IMR-90 (cell line): ENCODE measurements around the gene WDFY2. TPM values are rescaled to one million over a fixed set of nuclear protein-coding genes. Genes with fewer than 3 reads are reported as not detected.

Source experiments
- ATAC-seq: fragments of 200-7000 bp; cut with Tn5 transposase; 2 replicates; pipeline ENCODE4 v1.9.1; 2020; ENCODE audit warnings: low read depth, mild to moderate bottlenecking, moderate library complexity
- BruUV-seq: library from RNA; stranded (reverse); fragments of 400-500 nt; replicated peaks from 2 replicates; lab custom pipeline; 2021; lab: Mats Ljungman, UMichigan
- CTCF ChIA-PET: fragments of 300-600 bp; formaldehyde crosslinking; extraction: SDS; loops from one replicate; lab custom pipeline; 2021; ENCODE audit warnings: antibody characterized with exemption; lab: Yijun Ruan, JAX
- POLR2A ChIA-PET: fragments of 300-600 bp; sonication (Branson Sonifier 250); formaldehyde crosslinking; loops from one replicate; lab custom pipeline; 2022; ENCODE audit warnings: antibody characterized with exemption; ENCODE audit not compliant: unreplicated experiment; lab: Charles Lee
- DNase-seq: peaks from one replicate; pipeline ENCODE4 v3.0.0; 2013
- H2AFZ ChIP-seq: replicated peaks from 2 replicates; pipeline ENCODE3; 2013; ENCODE audit warnings: low read length, mild to moderate bottlenecking; ENCODE audit not compliant: poor library complexity
- H2AK5ac ChIP-seq: 2 replicates; pipeline ENCODE4 v1.6.1; 2013; ENCODE audit warnings: low read depth, low read length, inconsistent platforms
- H2AK9ac ChIP-seq: replicated peaks from 2 replicates; pipeline ENCODE3; 2013; ENCODE audit warnings: mild to moderate bottlenecking, low read depth, low read length, moderate library complexity; ENCODE audit not compliant: poor library complexity
- H2BK120ac ChIP-seq: 2 replicates; pipeline ENCODE4 v1.6.1; 2013; ENCODE audit warnings: low read depth, low read length, inconsistent platforms
- H2BK15ac ChIP-seq: 3 replicates; pipeline ENCODE4 v1.6.1; 2013; ENCODE audit warnings: low read depth, low read length, inconsistent platforms
- H2BK20ac ChIP-seq: 2 replicates; pipeline ENCODE4 v1.6.1; 2013; ENCODE audit warnings: low read depth, mild to moderate bottlenecking, inconsistent platforms, low read length, moderate library complexity
- H2BK5ac ChIP-seq: 2 replicates; pipeline ENCODE4 v1.6.1; 2013; ENCODE audit warnings: mild to moderate bottlenecking, low read depth, low read length, inconsistent platforms; ENCODE audit not compliant: poor library complexity, severe bottlenecking
- H3K14ac ChIP-seq: replicated peaks from 2 replicates; pipeline ENCODE4 v1.6.1; 2013; ENCODE audit warnings: low read depth, low read length, inconsistent platforms
- H3K18ac ChIP-seq: 2 replicates; pipeline ENCODE4 v1.6.1; 2013; ENCODE audit warnings: low read depth, low read length, control low read depth
- H3K23ac ChIP-seq: 2 replicates; pipeline ENCODE4 v1.6.1; 2013; ENCODE audit warnings: low read depth, low read length, inconsistent platforms
- H3K27ac ChIP-seq: 2 replicates; pipeline ENCODE4 v1.5.1; 2013; ENCODE audit warnings: mild to moderate bottlenecking, control low read depth, low read length; ENCODE audit not compliant: insufficient read depth
- H3K27me3 ChIP-seq: 2 replicates; pipeline ENCODE4 v1.6.1; 2013; ENCODE audit warnings: low read length; ENCODE audit not compliant: control insufficient read depth, insufficient read depth
- H3K36me3 ChIP-seq: 2 replicates; pipeline ENCODE4 v1.6.1; 2013; ENCODE audit warnings: low read length, mixed read lengths; ENCODE audit not compliant: control insufficient read depth, insufficient read depth
- H3K4ac ChIP-seq: 2 replicates; pipeline ENCODE4 v1.6.1; 2013; ENCODE audit warnings: low read depth, low read length, inconsistent platforms
- H3K4me1 ChIP-seq: 2 replicates; pipeline ENCODE4 v1.6.1; 2013; ENCODE audit warnings: low read length, mixed read lengths; ENCODE audit not compliant: control insufficient read depth, insufficient read depth
- H3K4me2 ChIP-seq: 2 replicates; pipeline ENCODE4 v1.6.1; 2013; ENCODE audit warnings: low read depth, mild to moderate bottlenecking, control low read depth, low read length, moderate library complexity
- H3K4me3 ChIP-seq: 2 replicates; pipeline ENCODE4 v1.5.1; 2013; ENCODE audit warnings: low read depth, mild to moderate bottlenecking, control low read depth, low read length, moderate library complexity; ENCODE audit not compliant: insufficient read depth
- H3K56ac ChIP-seq: 2 replicates; pipeline ENCODE4 v1.6.1; 2013; ENCODE audit warnings: low read length, inconsistent platforms; ENCODE audit not compliant: insufficient read depth; ENCODE audit errors: extremely low read depth
- H3K79me1 ChIP-seq, 2 experiments: 2 replicates each; pipeline ENCODE4 v1.6.1; 2013; ENCODE audit warnings: low read length in 2 of 2, inconsistent platforms in 1 of 2, low read depth in 1 of 2
- H3K9ac ChIP-seq: 2 replicates; pipeline ENCODE4 v1.6.1; 2013; ENCODE audit warnings: low read depth, low read length, control low read depth
- H3K9me1 ChIP-seq: 2 replicates; pipeline ENCODE4 v1.6.1; 2013; ENCODE audit warnings: low read length, inconsistent platforms; ENCODE audit not compliant: insufficient read depth
- H3K9me3 ChIP-seq: 2 replicates; pipeline ENCODE4 v1.6.1; 2013; ENCODE audit warnings: low read length; ENCODE audit not compliant: control insufficient read depth, insufficient read depth
- H4K20me1 ChIP-seq: 2 replicates; pipeline ENCODE4 v1.6.1; 2013; ENCODE audit warnings: low read length, inconsistent platforms; ENCODE audit not compliant: insufficient read depth
- H4K5ac ChIP-seq: 2 replicates; pipeline ENCODE4 v1.6.1; 2013; ENCODE audit warnings: mild to moderate bottlenecking, low read depth, low read length, control low read depth
- H4K8ac ChIP-seq, 2 experiments: 2 replicates each; pipeline ENCODE4 v1.6.1; 2013; ENCODE audit warnings: low read depth in 2 of 2, low read length in 2 of 2, control low read depth in 1 of 2, inconsistent platforms in 1 of 2
- H4K91ac ChIP-seq: 2 replicates; pipeline ENCODE4 v1.6.1; 2013; ENCODE audit warnings: low read depth, low read length, inconsistent platforms; ENCODE audit not compliant: insufficient read depth
- CEBPB ChIP-seq: IDR thresholded peaks from 2 replicates; pipeline ENCODE4 v1.6.1; 2012; ENCODE audit warnings: low read depth, low read length, improper control_type of control experiment
- CHD1 ChIP-seq: IDR thresholded peaks from 2 replicates; pipeline ENCODE4 v1.6.1; 2012; ENCODE audit warnings: low read depth, low read length, improper control_type of control experiment
- ELK1 ChIP-seq: fragments of 150-350 bp; IDR thresholded peaks from 2 replicates; pipeline ENCODE4 v1.6.1; 2016; ENCODE audit warnings: low read depth, mild to moderate bottlenecking, low read length, moderate library complexity, borderline replicate concordance
- NFE2L2 ChIP-seq: fragments of 150-350 bp; IDR thresholded peaks from 2 replicates; pipeline ENCODE4 v1.6.1; 2016; ENCODE audit warnings: low read depth, mild to moderate bottlenecking, low read length
- RAD21 ChIP-seq: IDR thresholded peaks from 2 replicates; pipeline ENCODE4 v1.6.1; 2012; ENCODE audit warnings: low read length, improper control_type of control experiment
- RFX5 ChIP-seq: IDR thresholded peaks from 2 replicates; pipeline ENCODE4 v1.8.0; 2012; ENCODE audit warnings: low read depth, mild to moderate bottlenecking, low read length, moderate library complexity
- SMC3 ChIP-seq: fragments of 150-350 bp; IDR thresholded peaks from 2 replicates; pipeline ENCODE4 v1.6.1; 2016; ENCODE audit warnings: low read depth, mild to moderate bottlenecking, antibody characterized with exemption, low read length, moderate library complexity
- WGBS, 2 experiments: methylation state at CpG; one replicate each; pipeline versions ENCODE4 v1.1.5 to v1.1.7; 2013; ENCODE audit warnings: missing lambda C conversion rate in 2 of 2; ENCODE audit not compliant: insufficient read length in 1 of 2; ENCODE audit errors: extremely low coverage in 2 of 2; 5-methylcytosine and 5-hydroxymethylcytosine counted together
- dilution Hi-C: fragments of 300-500 bp; cut with HindIII; formaldehyde crosslinking; loops from one replicate; pipeline ENCODE4 v1.14.3; 2018; ENCODE audit warnings: low sequenced_read_pairs; ENCODE audit not compliant: unreplicated experiment
- in situ Hi-C: fragments of 300-500 bp; cut with MboI; formaldehyde crosslinking; loops from 3 replicates; pipeline ENCODE4 v1.14.3; 2019; ENCODE audit warnings: low sequenced_read_pairs, inconsistent platforms, mixed read lengths
- intact Hi-C: fragments of 100-400 bp; cut with micrococcal nuclease; formaldehyde crosslinking; loops from 2 replicates; pipeline ENCODE4 v1.10.0; 2022
- polyA plus RNA-seq, 3 experiments: library from polyadenylated mRNA; depleted of rRNA; stranded (reverse); fragments of >200 nt; gene quantifications; 2 replicates each; pipeline ENCODE4 v1.2.3, GENCODE V29; 2012; ENCODE audit warnings: low replicate concordance in 1 of 3
- total RNA-seq: library from RNA; depleted of rRNA; stranded (reverse); fragments of >200 nt; gene quantifications from 2 replicates; pipeline ENCODE4 v1.2.3, GENCODE V29; 2012

The WDFY2 gene
- total and polyA plus RNA-seq, 2 of the 4 experiments (the other 2 are of a cell fraction): 4.3 to 5.4 TPM

GRCh38 chr13:51666839-51667238 lies 82.6 kb downstream of the WDFY2 start:
- no peak overlapping the region for H2AFZ ChIP-seq
- CTCF ChIA-PET: no interaction called here
- no peak overlapping the region for H2AK5ac ChIP-seq
- no peak overlapping the region for H2BK120ac ChIP-seq
- no peak overlapping the region for H3K56ac ChIP-seq
- no TSS peak for BruUV-seq
- H3K14ac ChIP-seq: no peak overlapping the region
- POLR2A ChIA-PET: no interaction called here
- no peak overlapping the region for H4K8ac ChIP-seq
- no peak overlapping the region for H2BK20ac ChIP-seq
- H3K23ac ChIP-seq: no peak overlapping the region
- no CpG with 5 or more reads among the region's 1 CpG for WGBS, 2 experiments
- H3K4ac ChIP-seq: no peak overlapping the region
- no peak overlapping the region for H3K4me2 ChIP-seq
- no peak overlapping the region for H2BK5ac ChIP-seq
- no peak overlapping the region for H3K9ac ChIP-seq
- in situ Hi-C loops: no loop called here
- no peaks in the 10 kb centered on the region for H4K20me1 ChIP-seq
- no peak overlapping the region for H4K5ac ChIP-seq
- no peaks in the 10 kb centered on the region for H3K9me3 ChIP-seq
- H2AK9ac ChIP-seq: no peak overlapping the region
- peaks cover 8% of the 10 kb centered on the region for H3K9me1 ChIP-seq
- peaks cover 42 to 54% of the 10 kb centered on the region in 2 experiments for H3K79me1 ChIP-seq
- intact Hi-C loops: no loop called here
- dilution Hi-C loops: no loop called here
- H3K27me3 ChIP-seq: no peaks in the 10 kb centered on the region
- H2BK15ac ChIP-seq: no peak overlapping the region
- no peaks in the 10 kb centered on the region for H3K36me3 ChIP-seq
- H3K4me3 ChIP-seq: no peak overlapping the region
- H3K18ac ChIP-seq: no peak overlapping the region
- no peak overlapping the region for H3K27ac ChIP-seq
- no peak for ATAC-seq
- H4K91ac ChIP-seq: no peak overlapping the region
- peaks cover 14% of the 10 kb centered on the region for H3K4me1 ChIP-seq
- DNase-seq: no peak
- TF ChIP-seq RAD21 (no peak), CEBPB (no peak), NFE2L2 (no peak), SMC3 (no peak), RFX5 (no peak), CHD1 (no peak), ELK1 (no peak)
